Hematopoietic multipotent progenitor cell treated with erythropoietin and hydrocortisone succinate and interleukin-3 and kit ligand, for 8 days (in vitro differentiated cells): ENCODE measurements around the gene FGF3.

Experiments used
- DNase-seq: peaks from one replicate; pipeline ENCODE4 v3.0.0-alpha.2; 2015

FGF3 gene

GRCh38 chr11:69822676-69823494 is 3.7 kb upstream of the FGF3 start:
- no peak for DNase-seq

GRCh38 chr11:69821511-69822040 is 2.4 kb upstream of the FGF3 start:
- DNase-seq = no peak

- no peak for DNase-seq
Observed at GRCh38 chr11:69820441-69820840, 1.2 kb upstream of the FGF3 start.

- DNase-seq = no peak
Observed at GRCh38 chr11:69819541-69820070, 390 bp upstream of the FGF3 start.

GRCh38 chr11:69818231-69818602 is 999 bp downstream of the FGF3 start:
- no peak for DNase-seq

- no peak for DNase-seq
Observed at GRCh38 chr11:69817265-69818230, 1.7 kb downstream of the FGF3 start.

- no peak for DNase-seq
Observed at GRCh38 chr11:69816671-69817070, 2.5 kb downstream of the FGF3 start.

- DNase-seq = no peak
Observed at GRCh38 chr11:69815973-69816372, 3.2 kb downstream of the FGF3 start.

- DNase-seq = no peak
Observed at GRCh38 chr11:69814902-69815301, 4.3 kb downstream of the FGF3 start.

GRCh38 chr11:69814411-69814810 is 4.8 kb downstream of the FGF3 start:
- no peak for DNase-seq

GRCh38 chr11:69813839-69814238 is 5.4 kb downstream of the FGF3 start:
- DNase-seq = no peak

GRCh38 chr11:69812946-69813345 is 6.3 kb downstream of the FGF3 start:
- DNase-seq = no peak

- no peak for DNase-seq
Observed at GRCh38 chr11:69812256-69812655, 7.0 kb downstream of the FGF3 start.

GRCh38 chr11:69811431-69811830 is 7.8 kb downstream of the FGF3 start:
- DNase-seq = no peak

- no peak for DNase-seq
Observed at GRCh38 chr11:69810289-69811118, 8.7 kb downstream of the FGF3 start.

GRCh38 chr11:69808667-69809086 is 10.5 kb downstream of the FGF3 start:
- no peak for DNase-seq

- no peak for DNase-seq
Observed at GRCh38 chr11:69807106-69807815, 12.0 kb downstream of the FGF3 start.

GRCh38 chr11:69804769-69805508 is 14.3 kb downstream of the FGF3 start:
- DNase-seq = no peak

GRCh38 chr11:69803604-69804218 is 15.5 kb downstream of the FGF3 start:
- no peak for DNase-seq

GRCh38 chr11:69803022-69803421 is 16.2 kb downstream of the FGF3 start:
- no peak for DNase-seq

GRCh38 chr11:69802590-69802989 is 16.6 kb downstream of the FGF3 start:
- no peak for DNase-seq
